Panc1 (cell line): ENCODE results near the gene DDI1. TPM values are rescaled to one million over a fixed set of nuclear protein-coding genes. Genes with fewer than 3 reads are reported as not detected.

Experiments used
- ATAC-seq: fragments of 200-7000 bp; cut with Tn5 transposase; 2 replicates; pipeline ENCODE4 v1.9.1; 2020; ENCODE audit warnings: mild to moderate bottlenecking, moderate library complexity
- BruUV-seq: library from RNA; stranded (reverse); fragments of 400-500 nt; replicated peaks from 2 replicates; lab custom pipeline; 2021; lab: Mats Ljungman, UMichigan
- CTCF ChIA-PET: fragments of 300-600 bp; sonication (Branson Sonifier 250); formaldehyde crosslinking; loops from one replicate; lab custom pipeline; 2022; ENCODE audit warnings: antibody characterized with exemption; lab: Charles Lee
- POLR2A ChIA-PET: fragments of 300-600 bp; sonication (Branson Sonifier 250); formaldehyde crosslinking; loops from one replicate; lab custom pipeline; 2022; ENCODE audit warnings: antibody characterized with exemption; lab: Charles Lee
- DNase-seq: peaks from one replicate; pipeline ENCODE4 v3.0.0-alpha.2; 2010; ENCODE audit warnings: low read depth, low spot score
- H3K27ac ChIP-seq: 2 replicates; pipeline ENCODE4 v1.5.1; 2011; ENCODE audit warnings: mild to moderate bottlenecking, low read length, inconsistent platforms
- H3K27me3 ChIP-seq: fragments of 200-500 bp; sonication (Bioruptor generic); 2 replicates; pipeline ENCODE4 v1.6.0; 2014; ENCODE audit warnings: low read length, inconsistent platforms; ENCODE audit not compliant: control insufficient read depth, insufficient read depth
- H3K36me3 ChIP-seq: fragments of 200-500 bp; sonication (Bioruptor generic); 2 replicates; pipeline ENCODE4 v1.5.1; 2014; ENCODE audit warnings: inconsistent platforms, mild to moderate bottlenecking, low read length, moderate library complexity; ENCODE audit not compliant: control insufficient read depth, insufficient read depth
- H3K4me1 ChIP-seq: 2 replicates; pipeline ENCODE4 v1.5.1; 2011; ENCODE audit warnings: inconsistent platforms, mild to moderate bottlenecking, low read length, moderate library complexity; ENCODE audit not compliant: control insufficient read depth, insufficient read depth
- H3K4me3 ChIP-seq, 2 experiments: 2 replicates each; pipeline ENCODE4 v1.5.1; 2011 to 2012; ENCODE audit warnings: low read depth in 2 of 2, low read length in 2 of 2, mild to moderate bottlenecking in 2 of 2, inconsistent platforms in 1 of 2, moderate library complexity in 1 of 2
- H3K9me3 ChIP-seq: fragments of 200-500 bp; sonication (Bioruptor generic); 2 replicates; pipeline ENCODE4 v1.5.1; 2014; ENCODE audit warnings: low read depth, mild to moderate bottlenecking, inconsistent platforms, low read length, moderate library complexity; ENCODE audit not compliant: control insufficient read depth, insufficient read depth
- POLR2AphosphoS5 ChIP-seq: IDR thresholded peaks from 2 replicates; pipeline ENCODE4 v1.6.1; 2012; ENCODE audit warnings: mild to moderate bottlenecking, low read depth, low read length, moderate library complexity
- SIN3A ChIP-seq: IDR thresholded peaks from 2 replicates; pipeline ENCODE4 v1.6.1; 2012; ENCODE audit warnings: low read depth, mild to moderate bottlenecking, low read length, moderate library complexity, borderline replicate concordance; ENCODE audit not compliant: insufficient read depth
- TCF7L2 ChIP-seq: IDR thresholded peaks from 2 replicates; pipeline ENCODE4 v1.6.1; 2011; ENCODE audit warnings: mild to moderate bottlenecking, low read depth, low read length, inconsistent platforms
- in situ Hi-C: cut with HindIII; loops from 2 replicates; pipeline ENCODE4 v1.10.0; 2016; ENCODE audit warnings: low sequenced_read_pairs, low pct_unique_long_range_greater_than_20kb
- intact Hi-C: fragments of 100-400 bp; cut with micrococcal nuclease; formaldehyde crosslinking; loops from one replicate; pipeline ENCODE4 v1.10.0; 2022; ENCODE audit not compliant: unreplicated experiment
- total RNA-seq: library from RNA; stranded (reverse); gene quantifications from one replicate; pipeline ENCODE4 v1.2.1, GENCODE V29; 2021; ENCODE audit not compliant: unreplicated experiment
- TF ChIP-seq, protein P1 (sequence below), 2 experiments: IDR thresholded peaks; 2 replicates each; pipeline ENCODE4 v1.6.1; 2011 to 2012; ENCODE audit warnings: low read depth in 2 of 2, control low read depth in 1 of 2, low read length in 1 of 2, mild to moderate bottlenecking in 1 of 2, moderate library complexity in 1 of 2; ENCODE audit not compliant: insufficient read depth in 1 of 2
- TF ChIP-seq, protein P2 (sequence below): fragments of 450-650 bp; IDR thresholded peaks from 2 replicates; pipeline ENCODE4 v1.5.1; 2017; ENCODE audit warnings: mild to moderate bottlenecking

Gene DDI1
- total RNA-seq, 1 experiment from 2014 or later = not detected

DNA sequence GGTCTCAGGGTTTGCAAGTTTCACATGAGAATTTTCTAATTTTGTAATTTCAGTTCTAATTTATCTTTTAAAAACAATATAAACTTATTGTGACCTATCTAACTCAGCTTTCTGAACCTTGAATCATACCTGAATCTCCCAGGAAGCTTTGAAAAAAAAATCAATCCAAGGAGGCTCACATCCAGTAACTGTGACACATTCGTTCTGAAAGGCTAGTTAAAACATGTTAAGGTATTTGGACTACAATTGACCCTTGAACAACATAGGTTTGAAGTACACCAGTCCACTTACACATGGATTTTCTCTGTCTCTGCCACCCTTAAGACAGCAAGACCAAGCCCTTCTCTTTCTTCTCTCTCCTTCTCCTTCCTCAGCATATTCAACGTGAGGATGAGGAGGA is 40.0 kb downstream of the DDI1 start:
- Histone ChIP-seq H3K36me3 (no peaks in the 10 kb centered on the region), H3K4me3 (no peak overlapping the region), H3K27ac (no peak overlapping the region), H3K9me3 (no peaks in the 10 kb centered on the region), H3K27me3 (no peaks in the 10 kb centered on the region), H3K4me1 (no peaks in the 10 kb centered on the region)
- ChIA-PET CTCF (no interaction called here), POLR2A (no interaction called here)
- TF ChIP-seq POLR2AphosphoS5 (no peak), SIN3A (no peak), TCF7L2 (no peak)
- TF ChIP-seq, protein P1, sequence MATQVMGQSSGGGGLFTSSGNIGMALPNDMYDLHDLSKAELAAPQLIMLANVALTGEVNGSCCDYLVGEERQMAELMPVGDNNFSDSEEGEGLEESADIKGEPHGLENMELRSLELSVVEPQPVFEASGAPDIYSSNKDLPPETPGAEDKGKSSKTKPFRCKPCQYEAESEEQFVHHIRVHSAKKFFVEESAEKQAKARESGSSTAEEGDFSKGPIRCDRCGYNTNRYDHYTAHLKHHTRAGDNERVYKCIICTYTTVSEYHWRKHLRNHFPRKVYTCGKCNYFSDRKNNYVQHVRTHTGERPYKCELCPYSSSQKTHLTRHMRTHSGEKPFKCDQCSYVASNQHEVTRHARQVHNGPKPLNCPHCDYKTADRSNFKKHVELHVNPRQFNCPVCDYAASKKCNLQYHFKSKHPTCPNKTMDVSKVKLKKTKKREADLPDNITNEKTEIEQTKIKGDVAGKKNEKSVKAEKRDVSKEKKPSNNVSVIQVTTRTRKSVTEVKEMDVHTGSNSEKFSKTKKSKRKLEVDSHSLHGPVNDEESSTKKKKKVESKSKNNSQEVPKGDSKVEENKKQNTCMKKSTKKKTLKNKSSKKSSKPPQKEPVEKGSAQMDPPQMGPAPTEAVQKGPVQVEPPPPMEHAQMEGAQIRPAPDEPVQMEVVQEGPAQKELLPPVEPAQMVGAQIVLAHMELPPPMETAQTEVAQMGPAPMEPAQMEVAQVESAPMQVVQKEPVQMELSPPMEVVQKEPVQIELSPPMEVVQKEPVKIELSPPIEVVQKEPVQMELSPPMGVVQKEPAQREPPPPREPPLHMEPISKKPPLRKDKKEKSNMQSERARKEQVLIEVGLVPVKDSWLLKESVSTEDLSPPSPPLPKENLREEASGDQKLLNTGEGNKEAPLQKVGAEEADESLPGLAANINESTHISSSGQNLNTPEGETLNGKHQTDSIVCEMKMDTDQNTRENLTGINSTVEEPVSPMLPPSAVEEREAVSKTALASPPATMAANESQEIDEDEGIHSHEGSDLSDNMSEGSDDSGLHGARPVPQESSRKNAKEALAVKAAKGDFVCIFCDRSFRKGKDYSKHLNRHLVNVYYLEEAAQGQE (IDR thresholded peaks at IDR 0.05; ENCODE audit: insufficient read depth in 1 of 2, low read depth in 2 of 2, low read length in 1 of 2) = no peak
- TF ChIP-seq, protein P2, sequence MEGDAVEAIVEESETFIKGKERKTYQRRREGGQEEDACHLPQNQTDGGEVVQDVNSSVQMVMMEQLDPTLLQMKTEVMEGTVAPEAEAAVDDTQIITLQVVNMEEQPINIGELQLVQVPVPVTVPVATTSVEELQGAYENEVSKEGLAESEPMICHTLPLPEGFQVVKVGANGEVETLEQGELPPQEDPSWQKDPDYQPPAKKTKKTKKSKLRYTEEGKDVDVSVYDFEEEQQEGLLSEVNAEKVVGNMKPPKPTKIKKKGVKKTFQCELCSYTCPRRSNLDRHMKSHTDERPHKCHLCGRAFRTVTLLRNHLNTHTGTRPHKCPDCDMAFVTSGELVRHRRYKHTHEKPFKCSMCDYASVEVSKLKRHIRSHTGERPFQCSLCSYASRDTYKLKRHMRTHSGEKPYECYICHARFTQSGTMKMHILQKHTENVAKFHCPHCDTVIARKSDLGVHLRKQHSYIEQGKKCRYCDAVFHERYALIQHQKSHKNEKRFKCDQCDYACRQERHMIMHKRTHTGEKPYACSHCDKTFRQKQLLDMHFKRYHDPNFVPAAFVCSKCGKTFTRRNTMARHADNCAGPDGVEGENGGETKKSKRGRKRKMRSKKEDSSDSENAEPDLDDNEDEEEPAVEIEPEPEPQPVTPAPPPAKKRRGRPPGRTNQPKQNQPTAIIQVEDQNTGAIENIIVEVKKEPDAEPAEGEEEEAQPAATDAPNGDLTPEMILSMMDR = no peak
- DNase-seq (no peak), ATAC-seq (no peak)
- intact Hi-C loops (no loop called here), in situ Hi-C loops (no loop called here)
- no TSS peak for BruUV-seq

GRCh38 chr11:104078245-104078644 is 41.8 kb downstream of the DDI1 start:
- intact Hi-C loops = no loop called here

More at GRCh38 chr11:104078245-104078644, 41.8 kb downstream of the DDI1 start:
- in situ Hi-C loops = no loop called here
- Histone ChIP-seq H3K4me1 (no peaks in the 10 kb centered on the region), H3K9me3 (no peaks in the 10 kb centered on the region), H3K36me3 (no peaks in the 10 kb centered on the region), H3K27me3 (no peaks in the 10 kb centered on the region), H3K27ac (no peak overlapping the region), H3K4me3 (no peak overlapping the region)
- CTCF ChIA-PET = no interaction called here
- TF ChIP-seq, protein P1 (IDR thresholded peaks at IDR 0.05; ENCODE audit: insufficient read depth in 1 of 2, low read depth in 2 of 2, low read length in 1 of 2) = no peak
- TF ChIP-seq POLR2AphosphoS5 (no peak), SIN3A (no peak), TCF7L2 (no peak)
- TF ChIP-seq, protein P2 = no peak
- DNase-seq = no peak
- POLR2A ChIA-PET = no interaction called here
- ATAC-seq = no peak
- BruUV-seq = no TSS peak
